ENCODE results near the gene MRPS9.

The MRPS9 gene

DNA sequence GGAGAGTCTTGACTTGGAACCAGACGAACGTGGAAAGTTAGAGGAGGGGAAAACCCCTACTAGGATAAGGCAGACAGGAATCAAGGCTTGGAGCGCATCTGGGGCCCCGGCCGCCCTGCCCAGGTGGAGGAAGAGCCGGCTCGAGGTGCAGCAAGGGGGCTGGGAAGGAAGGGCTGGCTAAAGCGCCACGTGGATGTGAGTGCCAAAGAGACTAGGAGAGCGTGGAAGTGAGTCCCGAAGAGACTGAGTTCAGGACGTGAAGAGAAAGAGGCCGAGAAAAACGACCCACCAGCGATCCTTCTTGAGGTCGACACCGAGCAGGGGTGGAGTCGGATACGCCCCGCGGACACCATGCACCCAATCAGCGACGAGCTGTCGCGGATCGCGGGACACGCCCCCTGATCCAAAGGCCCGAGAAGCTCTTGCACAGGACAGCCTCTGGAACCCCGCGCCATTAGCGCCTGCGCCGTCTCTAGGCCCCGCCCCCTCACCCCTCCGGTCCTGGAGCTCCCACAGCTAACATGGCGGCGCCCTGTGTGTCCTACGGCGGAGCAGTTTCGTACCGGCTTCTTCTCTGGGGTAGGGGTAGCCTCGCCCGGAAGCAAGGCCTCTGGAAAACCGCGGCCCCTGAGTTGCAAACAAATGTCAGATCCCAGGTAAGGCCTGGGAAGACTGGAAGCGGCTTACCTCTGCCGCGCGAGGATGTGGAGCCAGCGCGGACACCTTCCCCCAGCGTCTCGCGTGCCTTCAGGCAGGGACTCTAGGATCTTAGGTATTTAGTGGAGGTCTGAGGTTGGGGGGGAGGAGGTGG, at the start of gene MRPS9:
Gene MRPS9, plus strand, starts transcription at position 498 of the 811 bp plus-strand sequence. Its CDS starts 24 bp downstream, at position 522.
- peak; percentile 98 for DNase-seq (ENCODE audit: low read depth)

DNA sequence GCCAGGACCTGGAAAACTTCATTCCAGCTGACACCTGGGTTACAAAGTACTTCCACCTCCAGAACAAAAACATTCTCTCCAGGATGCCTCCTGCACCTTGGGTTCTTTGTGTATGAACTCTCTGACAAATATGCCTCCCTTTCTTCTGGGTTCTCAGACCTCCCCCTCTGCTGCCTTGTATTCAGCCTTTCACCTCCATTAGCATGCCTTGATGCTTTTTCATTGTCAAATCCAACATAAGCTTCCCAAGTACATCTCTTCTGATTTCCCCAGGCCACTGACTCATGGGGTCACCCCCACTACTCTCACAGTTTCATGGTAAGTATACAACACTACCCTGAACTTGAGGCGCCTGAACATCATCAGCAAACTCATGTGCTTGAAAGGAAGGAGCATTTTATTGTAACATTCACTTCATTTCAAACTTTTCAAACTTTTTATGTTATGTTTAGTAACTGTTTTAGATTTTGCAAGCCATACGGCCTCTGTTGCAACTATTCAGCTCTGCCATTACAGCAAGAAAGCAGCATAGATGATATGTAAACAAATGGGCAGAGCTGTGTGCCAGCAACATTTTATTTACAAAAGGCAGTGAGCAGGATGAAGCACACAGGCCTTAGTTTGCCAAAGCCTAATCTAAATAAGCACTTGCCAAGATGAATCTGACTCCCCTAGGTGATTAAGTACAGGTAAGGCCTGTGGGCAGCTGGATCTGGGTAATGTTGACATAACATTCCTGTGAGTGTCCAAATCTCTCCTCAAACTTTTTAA, 32.5 kb upstream of the MRPS9 start:
- DNase-seq (ENCODE audit: low read depth) = no peak

DNA sequence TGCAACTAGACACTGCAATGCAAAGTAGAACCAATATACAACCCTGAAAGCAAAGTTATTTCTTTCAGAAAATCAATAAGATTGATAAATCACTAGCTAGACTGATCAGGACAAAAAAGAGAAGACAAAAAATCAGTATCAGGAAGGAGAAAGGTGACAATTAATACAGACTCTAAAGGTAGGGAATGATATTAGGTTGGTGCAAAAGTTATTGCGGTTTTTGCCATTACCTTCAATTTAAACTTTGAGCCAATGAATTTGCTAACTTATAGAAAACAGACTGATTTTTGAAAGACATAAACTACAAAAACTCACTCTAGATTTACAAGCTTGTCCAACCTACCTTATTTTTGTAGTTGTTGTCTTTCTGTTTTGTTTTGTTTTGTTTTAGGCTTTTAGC, 30.5 kb upstream of the MRPS9 start:
- DNase-seq (ENCODE audit: low read depth) = no peak

DNA sequence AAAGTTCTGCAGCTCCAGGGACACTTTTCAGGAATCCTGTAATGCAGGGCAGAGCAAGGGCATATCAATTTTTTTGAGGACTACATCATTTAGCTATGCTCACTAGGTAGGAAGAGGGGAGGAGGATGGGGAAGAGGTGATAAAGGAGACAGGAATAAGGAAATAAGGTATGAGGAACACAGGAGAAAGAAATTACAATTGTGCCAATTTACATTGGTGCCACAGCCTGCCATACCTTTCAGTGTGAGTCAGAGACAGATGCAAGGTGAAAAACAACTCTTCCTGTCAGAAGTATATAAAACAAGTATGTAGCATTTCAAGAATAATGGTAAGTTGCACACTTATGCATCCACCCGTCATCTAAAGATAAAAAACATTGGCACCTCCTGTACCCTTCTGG, 5.4 kb upstream of the MRPS9 start:
- DNase-seq (ENCODE audit: low read depth) = no peak

DNA sequence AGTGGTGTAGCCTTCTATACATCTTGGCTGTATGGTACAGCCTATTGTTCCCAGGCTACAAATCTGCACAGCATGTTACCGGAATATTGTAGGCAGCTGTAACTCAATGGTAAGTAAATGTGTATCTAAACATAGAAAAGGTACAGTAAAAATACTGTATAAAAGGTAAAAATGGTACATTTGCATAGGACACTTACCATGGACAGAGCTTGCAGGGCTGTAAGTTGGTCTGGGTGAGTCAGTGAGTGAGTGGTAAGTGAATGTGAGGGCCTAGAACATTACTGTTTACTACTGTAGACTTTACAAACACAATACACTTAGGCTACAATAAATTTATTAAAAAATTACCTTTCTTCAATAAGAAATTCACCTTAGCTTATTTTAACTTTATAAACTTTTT, 3.7 kb upstream of the MRPS9 start:
- no peak for DNase-seq (ENCODE audit: low read depth)

DNA sequence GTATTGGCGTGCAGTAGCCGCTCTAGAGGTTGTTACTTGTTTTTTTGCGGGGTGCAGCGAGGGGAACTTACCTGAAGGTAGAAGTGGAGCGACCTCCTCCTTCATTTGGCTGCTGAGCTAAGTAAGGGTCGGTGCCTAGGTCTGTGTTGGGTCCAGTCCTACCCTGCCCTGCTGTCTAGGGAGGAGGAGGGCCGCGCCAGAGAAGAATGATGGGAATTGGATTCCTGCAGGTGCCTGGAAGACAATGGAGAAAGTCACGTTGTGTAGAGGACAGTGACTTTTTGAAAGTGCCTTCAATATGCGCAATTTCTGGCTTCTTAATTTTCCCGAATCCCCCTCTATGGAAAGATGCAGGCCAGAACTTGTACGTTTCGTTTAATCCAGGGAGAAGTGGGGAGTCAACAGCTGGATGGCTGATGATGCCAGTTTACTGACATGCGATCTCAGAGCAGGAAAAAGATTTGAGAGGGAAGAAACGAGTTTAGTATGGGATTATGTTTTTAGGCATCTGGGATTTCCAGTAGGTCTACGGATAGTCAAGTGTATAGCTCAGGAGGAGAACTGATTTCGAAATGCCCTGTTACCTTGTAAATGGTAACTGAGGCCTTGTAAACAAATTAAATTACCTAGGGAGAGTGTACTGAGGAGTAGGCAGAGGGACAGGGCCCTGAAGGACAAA, 653 bp downstream of the MRPS9 start:
- no peak for DNase-seq (ENCODE audit: low read depth)

DNA sequence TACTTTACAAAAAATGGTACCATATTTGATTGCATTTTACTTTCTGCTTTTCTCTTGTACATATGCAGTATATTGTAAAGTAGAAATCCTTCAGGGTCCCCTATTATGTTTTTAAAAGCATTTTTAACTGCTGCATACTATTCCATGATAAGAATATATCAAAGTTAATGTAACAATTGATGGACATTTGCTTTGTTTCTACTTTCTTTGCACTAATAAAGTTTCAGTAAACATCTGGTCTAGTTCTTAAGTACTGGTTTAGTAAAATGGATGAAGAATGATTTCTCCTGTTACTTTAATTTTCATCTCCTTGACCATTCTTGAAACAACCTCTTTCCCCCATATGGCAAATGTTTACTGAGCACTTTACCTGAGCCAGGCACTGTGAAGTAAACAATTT, 1.7 kb downstream of the MRPS9 start:
- DNase-seq (ENCODE audit: low read depth) = no peak

DNA sequence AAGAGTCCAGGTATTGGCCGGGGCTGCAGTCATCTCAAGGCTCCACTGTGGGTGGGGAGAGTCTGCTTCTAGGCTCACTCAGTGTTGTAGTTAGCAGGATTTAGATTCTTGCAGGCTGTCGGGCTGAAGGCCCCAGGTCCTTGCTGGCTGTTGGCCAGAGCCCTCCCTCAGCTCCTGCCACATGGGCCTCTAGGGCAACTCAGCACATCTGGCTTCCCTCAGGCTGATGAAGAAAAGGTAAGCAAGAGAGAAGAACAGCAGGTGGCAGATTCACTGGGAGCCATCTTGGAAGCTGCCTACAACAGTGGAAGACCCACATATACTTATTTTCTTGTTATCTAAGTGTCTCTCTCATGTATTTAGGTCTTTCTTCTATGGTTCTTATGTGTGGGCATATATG, 4.3 kb downstream of the MRPS9 start:
- DNase-seq (ENCODE audit: low read depth) = no peak

DNA sequence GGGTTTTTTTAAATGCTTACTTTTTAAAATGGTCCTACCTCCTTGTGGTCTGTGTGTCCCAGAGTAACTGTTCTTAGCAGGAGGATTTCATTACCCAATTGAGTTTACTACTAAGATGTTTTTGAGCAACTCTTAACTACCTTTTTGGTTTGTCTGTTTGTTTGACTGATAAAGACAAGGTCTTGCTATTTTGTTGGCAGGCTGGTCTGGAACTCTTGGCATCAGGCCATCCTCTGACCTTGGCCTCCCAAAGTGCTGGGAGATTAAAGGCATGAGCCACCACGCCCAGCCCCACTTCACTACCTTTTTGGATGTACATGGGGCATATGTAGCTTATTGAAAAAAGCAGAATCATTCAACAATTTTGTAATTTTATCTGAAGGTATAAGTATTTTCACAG, 14.9 kb downstream of the MRPS9 start:
- no peak for DNase-seq (ENCODE audit: low read depth)

DNA sequence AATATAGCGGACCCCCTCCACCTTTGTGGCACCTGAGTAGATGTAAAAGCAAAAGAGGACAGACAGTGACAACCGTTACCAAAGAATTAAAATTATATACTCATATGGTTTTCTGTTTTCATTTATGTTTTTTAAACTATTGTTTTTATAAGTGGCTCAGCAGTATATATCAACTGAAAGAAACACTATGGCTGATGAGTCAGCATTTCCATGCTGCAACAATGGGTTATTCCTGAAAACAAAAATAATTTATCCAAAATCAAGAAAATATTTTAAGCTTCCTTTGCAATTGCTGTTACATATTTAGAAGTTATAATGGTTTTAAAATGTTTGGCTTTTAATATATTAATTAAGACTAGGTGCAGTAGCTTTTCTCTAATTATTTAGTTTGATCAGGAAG, 17.7 kb downstream of the MRPS9 start:
- no peak for DNase-seq (ENCODE audit: low read depth)

DNA sequence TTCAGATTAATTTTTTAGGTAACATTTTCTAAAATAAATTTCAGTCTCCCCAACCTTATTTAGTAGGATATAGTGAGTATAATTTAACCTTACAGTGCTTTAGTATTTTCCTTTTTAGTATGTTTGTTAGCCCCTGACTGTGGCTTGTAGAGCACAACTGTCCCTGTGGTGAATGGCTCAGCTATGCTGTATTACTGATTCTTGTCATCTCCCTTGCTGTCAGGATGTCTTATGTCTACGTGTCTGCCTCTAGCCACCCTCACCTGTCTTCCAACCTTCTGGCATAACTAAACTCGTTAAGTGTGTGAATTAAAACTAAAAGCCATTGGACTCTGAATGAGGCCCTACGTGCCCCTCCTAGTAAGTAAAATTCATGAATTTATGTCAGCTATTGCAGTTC, 18.4 kb downstream of the MRPS9 start:
- DNase-seq (ENCODE audit: low read depth) = no peak

DNA sequence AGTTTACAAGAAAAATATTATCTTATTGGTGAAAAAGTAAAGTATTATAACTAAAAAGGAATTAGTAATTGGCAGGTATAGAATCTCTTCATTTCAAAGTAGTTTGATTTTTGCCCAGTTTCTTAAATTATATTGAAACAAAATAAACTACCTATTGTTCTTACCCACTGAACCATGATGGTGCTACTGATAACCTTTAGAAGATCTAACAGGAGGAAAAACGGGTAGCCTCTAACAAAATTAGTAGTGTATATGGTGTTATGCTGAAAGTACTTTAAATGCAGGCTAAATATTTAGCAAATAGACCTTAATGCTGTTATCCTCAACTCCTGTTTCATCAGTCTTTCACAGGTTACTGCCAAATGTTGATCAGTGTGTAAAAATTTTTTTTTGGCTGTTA, 19.1 kb downstream of the MRPS9 start:
- DNase-seq (ENCODE audit: low read depth) = no peak

DNA sequence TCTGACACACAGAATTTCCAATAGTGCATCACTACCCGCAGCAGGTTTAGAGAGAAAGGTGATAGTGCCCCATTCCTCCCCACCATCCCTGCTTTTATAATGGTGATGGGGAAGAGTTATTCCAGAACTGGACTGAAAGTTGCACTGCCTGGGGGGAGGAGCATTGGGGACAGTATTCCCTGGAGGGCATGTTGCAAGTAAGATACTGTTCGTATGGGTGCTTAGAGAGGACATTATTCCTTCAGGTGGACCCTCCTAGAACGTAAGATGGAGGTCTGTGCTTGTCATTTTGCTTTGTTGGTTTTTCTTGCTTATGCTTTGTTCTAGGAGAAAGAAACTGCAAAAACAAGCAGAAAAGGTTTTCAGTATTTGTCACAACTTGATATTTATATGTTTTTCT, 23.7 kb downstream of the MRPS9 start:
- no peak for DNase-seq (ENCODE audit: low read depth)

DNA sequence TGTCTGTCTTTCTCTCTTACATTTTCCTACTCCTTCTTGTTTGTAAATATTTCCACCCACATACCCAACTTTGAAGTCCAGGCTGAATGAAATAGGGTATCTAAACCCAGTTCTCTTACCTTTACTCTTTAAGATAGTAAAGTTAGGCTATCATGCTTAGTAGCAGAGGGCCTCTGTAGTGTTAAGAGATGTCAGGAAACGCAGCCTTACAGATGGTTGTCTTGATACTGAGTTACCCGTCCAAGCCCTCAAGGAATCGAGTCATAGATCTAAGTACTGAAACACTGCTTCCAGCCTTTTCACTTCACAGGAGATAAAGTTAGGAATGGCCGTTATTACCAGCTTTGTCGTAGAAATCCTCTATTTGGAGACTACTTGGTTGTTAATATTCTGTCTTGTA, 24.3 kb downstream of the MRPS9 start:
- DNase-seq (ENCODE audit: low read depth) = no peak

DNA sequence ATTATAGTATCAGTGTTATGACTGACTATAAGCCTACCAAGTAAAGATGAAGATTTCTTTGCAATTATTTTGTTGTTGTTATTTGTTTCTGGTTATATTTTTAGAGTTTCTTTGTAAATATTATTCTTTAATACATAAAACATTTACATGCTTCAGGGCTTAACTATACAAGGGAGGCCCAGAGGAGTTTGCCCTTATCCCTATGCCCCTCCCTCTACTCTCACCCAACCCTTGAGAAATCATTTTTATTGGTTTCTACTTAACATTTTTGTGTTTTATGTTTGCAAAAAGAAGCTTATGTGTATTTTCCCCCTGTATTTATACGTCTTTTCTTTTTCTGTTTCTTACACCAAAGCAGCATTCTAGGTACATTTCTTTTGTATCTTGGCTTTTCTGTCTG, 30.5 kb downstream of the MRPS9 start:
- DNase-seq (ENCODE audit: low read depth) = no peak

DNA sequence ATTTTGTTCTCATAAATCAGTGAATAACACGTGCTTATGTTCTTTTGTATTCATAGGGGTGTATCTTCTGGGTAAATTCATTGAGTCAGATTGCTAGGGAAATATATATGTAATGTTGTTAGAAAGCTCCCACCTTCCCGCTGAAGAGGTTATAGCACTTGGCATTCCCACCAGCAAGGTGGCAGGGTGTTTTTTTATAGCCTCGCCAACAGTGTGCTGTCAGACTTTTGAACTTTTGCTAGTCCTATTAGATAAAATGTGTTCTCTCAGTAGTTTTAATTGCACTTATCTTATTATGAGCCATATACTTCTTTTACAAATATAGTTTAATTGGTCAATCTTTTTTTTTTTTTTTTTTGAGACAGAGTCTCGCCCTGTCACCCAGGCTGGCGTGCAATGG, 31.0 kb downstream of the MRPS9 start:
- DNase-seq (ENCODE audit: low read depth) = no peak

DNA sequence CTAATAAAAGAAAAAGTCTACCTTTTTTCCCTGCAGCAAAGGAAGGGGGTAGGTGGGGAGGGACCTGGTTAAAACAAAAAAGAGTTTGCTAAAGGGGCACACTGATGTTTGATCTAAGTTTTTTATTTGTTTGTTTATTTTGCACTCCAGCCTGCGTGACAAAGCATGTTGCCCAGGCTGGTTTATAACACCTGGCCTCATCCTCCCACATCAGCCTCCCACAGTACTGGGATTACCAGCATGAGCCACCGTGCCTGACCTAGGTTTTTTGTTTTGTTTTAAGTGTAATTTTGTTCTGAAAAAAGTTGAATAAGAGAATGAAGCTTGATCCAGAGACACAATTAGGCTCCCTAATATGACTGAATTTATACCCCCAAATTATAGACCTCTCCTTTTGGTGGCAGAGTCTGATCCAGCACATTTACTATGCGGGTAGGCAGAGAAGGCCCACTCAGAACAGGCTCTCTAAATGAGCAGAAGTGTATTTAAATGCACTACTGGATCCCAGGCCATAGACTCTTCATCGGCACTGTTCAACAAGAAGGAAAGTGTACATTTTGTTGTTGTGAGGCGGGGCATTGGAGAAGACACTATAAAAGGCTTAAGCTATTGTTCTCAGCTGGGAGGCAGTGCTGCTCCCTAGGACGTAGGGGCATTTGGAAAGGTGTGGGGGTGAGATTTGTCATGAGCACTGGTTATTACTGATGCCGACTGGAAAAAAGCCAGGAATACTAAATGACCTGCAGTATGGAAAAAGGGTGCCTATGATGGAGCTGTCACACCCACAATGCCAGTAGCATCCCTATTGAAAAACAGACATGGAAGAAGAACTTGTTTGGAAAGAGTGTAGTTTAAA, 32.4 kb downstream of the MRPS9 start:
- DNase-seq (ENCODE audit: low read depth) = no peak

DNA sequence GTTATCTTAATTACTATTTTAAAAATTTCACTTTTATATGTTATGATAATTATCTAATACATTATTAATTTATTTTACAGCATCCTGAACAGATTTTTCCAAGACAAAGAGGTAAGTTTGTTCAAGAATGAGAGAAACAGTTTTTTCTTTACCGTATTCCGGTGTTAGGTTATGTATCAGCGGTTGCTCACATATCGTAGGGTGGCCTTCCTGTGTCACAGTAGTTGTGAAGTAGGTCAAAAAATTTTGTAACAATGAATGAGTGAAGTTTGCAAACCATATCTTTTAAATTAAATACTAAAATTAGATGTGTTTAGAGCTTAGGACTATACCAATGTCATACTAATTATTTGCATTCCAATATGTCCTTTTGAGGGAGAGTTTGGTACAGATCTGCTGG, 33.5 kb downstream of the MRPS9 start:
- no peak for DNase-seq (ENCODE audit: low read depth)

DNA sequence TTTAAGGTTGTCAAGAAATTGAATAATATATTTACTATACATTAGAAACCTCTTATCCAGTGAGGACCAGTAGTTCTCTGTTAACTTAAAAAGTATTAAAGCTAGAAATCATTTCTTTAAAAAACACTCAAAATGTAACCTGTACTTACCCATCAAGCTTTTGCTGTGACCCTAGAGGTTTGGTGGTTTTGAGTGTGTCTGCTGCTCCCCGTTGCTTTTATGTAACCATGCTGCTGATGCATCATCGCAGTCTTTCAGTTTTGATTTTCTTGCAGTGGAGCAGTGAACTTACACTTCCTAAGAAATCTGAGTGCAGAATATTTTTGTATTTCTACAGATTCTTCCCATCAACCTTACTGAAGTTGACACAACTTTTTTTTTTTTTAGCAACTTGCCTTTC, 34.2 kb downstream of the MRPS9 start:
- DNase-seq (ENCODE audit: low read depth) = no peak

DNA sequence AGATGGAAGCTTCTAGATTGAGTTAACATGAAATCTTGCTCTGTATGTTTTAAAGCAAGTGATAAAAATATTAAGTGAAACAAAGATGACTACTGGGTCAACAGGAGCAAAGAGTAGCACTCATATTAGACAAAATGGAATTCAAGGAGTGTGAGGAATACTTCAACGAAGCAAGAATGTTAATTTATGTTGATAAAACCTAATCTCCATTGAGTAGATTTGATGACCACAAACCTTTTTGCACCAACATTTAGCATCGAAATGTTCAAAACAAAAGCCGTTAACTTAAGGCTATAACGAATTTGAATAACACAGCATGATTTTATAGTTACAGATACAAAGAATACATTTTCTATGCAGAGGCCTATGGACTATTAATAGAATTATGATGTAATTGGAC, 35.7 kb downstream of the MRPS9 start:
- no peak for DNase-seq (ENCODE audit: low read depth)

DNA sequence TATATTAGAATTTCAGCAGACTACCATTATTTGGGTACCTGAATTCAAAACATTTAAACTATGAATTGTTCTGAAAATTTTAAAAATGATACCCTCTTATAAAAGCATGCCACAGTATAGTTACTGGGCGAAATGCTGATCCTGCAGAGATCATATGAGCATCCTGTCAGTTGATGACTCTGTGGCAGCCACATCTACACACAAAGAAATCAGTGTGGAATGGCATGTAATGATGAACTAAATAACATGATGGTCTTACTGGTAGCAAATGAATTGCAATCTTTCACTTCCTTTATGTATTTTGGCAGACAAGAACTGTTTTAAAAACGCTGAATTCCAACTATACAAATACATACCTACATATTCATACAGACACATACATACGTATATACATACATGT, 38.3 kb downstream of the MRPS9 start:
- DNase-seq (ENCODE audit: low read depth) = no peak

DNA sequence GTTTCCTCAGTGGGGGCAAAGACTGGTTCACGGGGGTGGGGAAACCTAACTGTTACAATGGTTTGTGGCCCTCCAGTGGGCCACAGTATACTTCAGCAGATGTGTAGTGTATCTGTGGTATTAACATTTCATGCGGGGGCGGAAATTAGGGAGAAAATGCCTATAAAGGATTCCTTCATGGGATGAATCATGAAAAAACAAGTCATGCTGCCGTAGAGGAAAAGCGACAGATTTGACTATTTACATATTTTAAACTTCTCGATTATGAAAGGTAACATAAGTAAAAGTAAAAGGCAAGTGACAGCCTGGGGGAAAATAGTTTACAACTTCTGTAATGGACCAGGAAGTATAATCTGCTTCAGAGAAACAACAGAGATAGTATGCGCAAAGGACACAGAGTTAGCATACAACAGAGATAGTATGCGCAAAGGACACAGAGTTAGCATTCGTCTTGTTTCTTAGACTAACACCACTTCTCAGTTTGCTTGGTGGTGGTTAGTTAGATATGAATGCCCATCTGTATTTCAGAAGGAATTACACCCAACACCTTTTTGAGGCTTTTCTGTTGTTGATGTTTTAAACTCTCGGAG, 41.1 kb downstream of the MRPS9 start:
- DNase-seq (ENCODE audit: low read depth) = no peak
